HCT116 (cell line): ENCODE measurements around the gene FXYD2. TPM values are rescaled to one million over a fixed set of nuclear protein-coding genes. Genes with fewer than 3 reads are reported as not detected.

Experiments used
- ATAC-seq: fragments of 200-7000 bp; cut with Tn5 transposase; 2 replicates; pipeline ENCODE4 v1.9.1; 2020; ENCODE audit warnings: mild to moderate bottlenecking, moderate library complexity
- BruUV-seq: library from RNA; stranded (reverse); fragments of 400-500 nt; replicated peaks from 2 replicates; lab custom pipeline; 2021; lab: Mats Ljungman, UMichigan
- CTCF ChIA-PET: fragments of 300-600 bp; sonication (Branson Sonifier 250); formaldehyde crosslinking; loops from one replicate; lab custom pipeline; 2021; ENCODE audit warnings: antibody characterized with exemption; lab: Charles Lee
- POLR2A ChIA-PET: fragments of 300-600, 350-600 bp; sonication (Branson Sonifier 250); formaldehyde crosslinking; loops from one replicate; lab custom pipeline; 2021; ENCODE audit warnings: antibody characterized with exemption; lab: Charles Lee
- RAD21 ChIA-PET, 2 experiments: fragments of 300-600 bp; sonication (Branson Sonifier 250); formaldehyde crosslinking; loops; one replicate each; lab custom pipeline; 2023; ENCODE audit warnings: low total read pairs in 2 of 2; ENCODE audit not compliant: uncharacterized antibody in 2 of 2, unreplicated experiment in 2 of 2, low non-redundant PET in 1 of 2; lab: Charles Lee
- DNase-seq: peaks from one replicate; pipeline ENCODE4 v3.0.0-alpha.2; 2010; ENCODE audit warnings: low read depth, low spot score
- H2AFZ ChIP-seq: fragments of 200-600 bp; shearing (Covaris generic), sonication (generic); 2 replicates; pipeline ENCODE4 v1.6.1; 2017; ENCODE audit warnings: low read depth, mixed run types, mixed read lengths, antibody characterized with exemption, low read length; ENCODE audit not compliant: poor library complexity, severe bottlenecking
- H3K27ac ChIP-seq: 2 replicates; pipeline ENCODE4 v1.5.1; 2012; ENCODE audit warnings: low read depth, low read length
- H3K27me3 ChIP-seq: fragments of 200-600 bp; sonication (generic); 2 replicates; pipeline ENCODE4 v1.6.1; 2016; ENCODE audit warnings: mixed run types, low read length, mixed read lengths; ENCODE audit not compliant: insufficient read depth
- H3K36me3 ChIP-seq, 2 experiments: fragments of 200-500 bp in 1 of 2; fragments of 200-600 bp in 1 of 2; sonication (Bioruptor generic) in 1 of 2; sonication (generic) in 1 of 2; 2 replicates each; pipeline versions ENCODE4 v1.5.1 to v1.6.1; 2014 to 2016; ENCODE audit warnings: low read length in 2 of 2, inconsistent platforms in 1 of 2, mixed read lengths in 1 of 2, mixed run types in 1 of 2; ENCODE audit not compliant: insufficient read depth in 2 of 2, control insufficient read depth in 1 of 2
- H3K4me1 ChIP-seq, 2 experiments: fragments of 200-600 bp in 1 of 2; sonication (generic) in 1 of 2; 2 replicates each; pipeline versions ENCODE4 v1.5.1 to v1.6.1; 2012 to 2017; ENCODE audit warnings: low read length in 2 of 2, inconsistent platforms in 1 of 2, mild to moderate bottlenecking in 1 of 2, mixed read lengths in 1 of 2, mixed run types in 1 of 2, moderate library complexity in 1 of 2; ENCODE audit not compliant: insufficient read depth in 2 of 2, control insufficient read depth in 1 of 2
- H3K4me2 ChIP-seq: fragments of 200-600 bp; sonication (generic); 2 replicates; pipeline ENCODE4 v1.6.1; 2017; ENCODE audit warnings: mixed run types, low read length, mixed read lengths
- H3K4me3 ChIP-seq, 2 experiments: fragments of 200-600 bp in 1 of 2; sonication (generic) in 1 of 2; replicated peaks in 1 of 2; 2 replicates each; pipeline ENCODE4 v1.5.1; 2011 to 2016; ENCODE audit warnings: low read length in 2 of 2, control low read depth in 1 of 2, low read depth in 1 of 2, mild to moderate bottlenecking in 1 of 2, mixed read lengths in 1 of 2, mixed run types in 1 of 2
- H3K79me2 ChIP-seq: fragments of 200-600 bp; sonication (generic); 2 replicates; pipeline ENCODE4 v1.6.1; 2017; ENCODE audit warnings: mild to moderate bottlenecking, mixed run types, low read length, moderate library complexity, mixed read lengths; ENCODE audit not compliant: insufficient read depth
- H3K9ac ChIP-seq: fragments of 200-600 bp; sonication (generic); 2 replicates; pipeline ENCODE4 v1.6.1; 2016; ENCODE audit warnings: low read length, mixed read lengths
- H3K9me2 ChIP-seq: fragments of 200-600 bp; sonication (generic), shearing (Covaris generic); 2 replicates; pipeline ENCODE4 v1.6.1; 2017; ENCODE audit warnings: mixed run types, mild to moderate bottlenecking, moderate library complexity; ENCODE audit not compliant: insufficient read depth
- H3K9me3 ChIP-seq, 2 experiments: fragments of 200-500 bp in 1 of 2; fragments of 200-600 bp in 1 of 2; sonication (Bioruptor generic) in 1 of 2; sonication (generic) in 1 of 2; 2 replicates each; pipeline ENCODE4 v1.6.1; 2014 to 2017; ENCODE audit warnings: low read length in 2 of 2, mixed read lengths in 2 of 2, inconsistent platforms in 1 of 2, low read depth in 1 of 2, mild to moderate bottlenecking in 1 of 2, mixed run types in 1 of 2, moderate library complexity in 1 of 2; ENCODE audit not compliant: control insufficient read depth in 1 of 2, insufficient read depth in 1 of 2
- H4K20me1 ChIP-seq: fragments of 200-600 bp; sonication (generic), shearing (Covaris generic); 2 replicates; pipeline ENCODE4 v1.6.1; 2017; ENCODE audit warnings: mixed run types, mild to moderate bottlenecking, moderate library complexity; ENCODE audit not compliant: insufficient read depth
- CBX3 ChIP-seq: IDR thresholded peaks from 2 replicates; pipeline ENCODE4 v1.6.1; 2012; ENCODE audit warnings: low read depth
- CTCF ChIP-seq, 3 experiments: fragments of 200-600 bp in 1 of 3; sonication (generic) in 1 of 3; IDR thresholded peaks in 2 of 3; conservative IDR thresholded peaks in 1 of 3; 2 replicates each; pipeline ENCODE4 v1.5.1; 2012 to 2017; ENCODE audit warnings: low read depth in 2 of 3, low read length in 2 of 3, antibody characterized with exemption in 1 of 3, borderline replicate concordance in 1 of 3, control low read depth in 1 of 3, mild to moderate bottlenecking in 1 of 3, mixed read lengths in 1 of 3, mixed run types in 1 of 3, moderate library complexity in 1 of 3; ENCODE audit not compliant: insufficient read depth in 1 of 3
- EZH2 ChIP-seq: fragments of 200-600 bp; sonication (generic); IDR thresholded peaks from 2 replicates; pipeline ENCODE4 v1.6.1; 2017; ENCODE audit warnings: antibody characterized with exemption, mixed run types
- EZH2phosphoT487 ChIP-seq: fragments of 200-600 bp; IDR thresholded peaks from 2 replicates; pipeline ENCODE4 v1.6.1; 2018; ENCODE audit warnings: antibody characterized with exemption, borderline replicate concordance
- FOSL1 ChIP-seq: IDR thresholded peaks from 2 replicates; pipeline ENCODE4 v1.6.1; 2012; ENCODE audit warnings: low read depth
- MAX ChIP-seq: IDR thresholded peaks from 2 replicates; pipeline ENCODE4 v1.6.1; 2012
- POLR2A ChIP-seq: IDR thresholded peaks from 2 replicates; pipeline ENCODE4 v1.7.0; 2011; ENCODE audit warnings: borderline replicate concordance; ENCODE audit not compliant: insufficient read depth, insufficient read length; ENCODE audit errors: extremely low read depth
- POLR2AphosphoS5 ChIP-seq: IDR thresholded peaks from 2 replicates; pipeline ENCODE4 v1.6.1; 2011; ENCODE audit warnings: mild to moderate bottlenecking, low read depth, low read length, moderate library complexity
- RAD21 ChIP-seq: IDR thresholded peaks from 2 replicates; pipeline ENCODE4 v1.6.1; 2012; ENCODE audit warnings: low read depth, mild to moderate bottlenecking
- REST ChIP-seq: IDR thresholded peaks from 2 replicates; pipeline ENCODE4 v1.6.1; 2012; ENCODE audit warnings: low read depth
- SIN3A ChIP-seq: IDR thresholded peaks from 2 replicates; pipeline ENCODE4 v1.6.1; 2012; ENCODE audit warnings: low read depth
- YY1 ChIP-seq: IDR thresholded peaks from 2 replicates; pipeline ENCODE4 v1.6.1; 2011; ENCODE audit warnings: low read length, low read depth, moderate library complexity, mild to moderate bottlenecking; ENCODE audit not compliant: insufficient replicate concordance; ENCODE audit errors: extremely low read depth
- intact Hi-C: fragments of 100-400 bp; cut with micrococcal nuclease; formaldehyde crosslinking; loops from 2 replicates; pipeline ENCODE4 v1.10.0; 2022
- total RNA-seq: library from RNA; stranded (reverse); gene quantifications from one replicate; pipeline ENCODE4 v1.2.1, GENCODE V29; 2021; ENCODE audit not compliant: unreplicated experiment
- TF ChIP-seq, protein P1 (sequence below): IDR thresholded peaks from 2 replicates; pipeline ENCODE4 v1.6.1; 2012
- TF ChIP-seq, protein P2 (sequence below): IDR thresholded peaks from 2 replicates; pipeline ENCODE4 v1.6.1; 2011; ENCODE audit warnings: mild to moderate bottlenecking, low read length, moderate library complexity; ENCODE audit not compliant: insufficient replicate concordance; ENCODE audit errors: extremely low read depth

The FXYD2 gene
- total RNA-seq, 1 experiment from 2014 or later: 0.52 TPM

GRCh38 chr11:117871160-117871559, 46.6 kb upstream of the FXYD2 start:
- Histone ChIP-seq H3K9me3 (no peaks in the 10 kb centered on the region), H2AFZ (no peak overlapping the region), H4K20me1 (no peaks in the 10 kb centered on the region), H3K9ac (no peak overlapping the region), H3K4me1 (peaks cover 4 to 5% of the 10 kb centered on the region in 2 experiments; a peak in 2 of 4 replicates), H3K36me3 (no peaks in the 10 kb centered on the region), H3K27ac (no peak overlapping the region), H3K4me2 (no peak overlapping the region), H3K4me3 (no peak overlapping the region), H3K79me2 (no peaks in the 10 kb centered on the region), H3K9me2 (no peaks in the 10 kb centered on the region), H3K27me3 (peaks cover 37% of the 10 kb centered on the region; the same call in 1 of the 2 replicates)
- POLR2A ChIA-PET: no interaction called here
- intact Hi-C loops: no loop called here
- CTCF ChIA-PET: no interaction called here
- DNase-seq (no peak), ATAC-seq (no peak)
- RAD21 ChIA-PET: no interaction called here
- TF ChIP-seq YY1: no peak
- no peak for TF ChIP-seq CBX3
- TF ChIP-seq REST: no peak
- TF ChIP-seq MAX: no peak
- TF ChIP-seq FOSL1: no peak
- TF ChIP-seq, protein P1, sequence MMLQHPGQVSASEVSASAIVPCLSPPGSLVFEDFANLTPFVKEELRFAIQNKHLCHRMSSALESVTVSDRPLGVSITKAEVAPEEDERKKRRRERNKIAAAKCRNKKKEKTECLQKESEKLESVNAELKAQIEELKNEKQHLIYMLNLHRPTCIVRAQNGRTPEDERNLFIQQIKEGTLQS: no peak
- TF ChIP-seq, protein P2, sequence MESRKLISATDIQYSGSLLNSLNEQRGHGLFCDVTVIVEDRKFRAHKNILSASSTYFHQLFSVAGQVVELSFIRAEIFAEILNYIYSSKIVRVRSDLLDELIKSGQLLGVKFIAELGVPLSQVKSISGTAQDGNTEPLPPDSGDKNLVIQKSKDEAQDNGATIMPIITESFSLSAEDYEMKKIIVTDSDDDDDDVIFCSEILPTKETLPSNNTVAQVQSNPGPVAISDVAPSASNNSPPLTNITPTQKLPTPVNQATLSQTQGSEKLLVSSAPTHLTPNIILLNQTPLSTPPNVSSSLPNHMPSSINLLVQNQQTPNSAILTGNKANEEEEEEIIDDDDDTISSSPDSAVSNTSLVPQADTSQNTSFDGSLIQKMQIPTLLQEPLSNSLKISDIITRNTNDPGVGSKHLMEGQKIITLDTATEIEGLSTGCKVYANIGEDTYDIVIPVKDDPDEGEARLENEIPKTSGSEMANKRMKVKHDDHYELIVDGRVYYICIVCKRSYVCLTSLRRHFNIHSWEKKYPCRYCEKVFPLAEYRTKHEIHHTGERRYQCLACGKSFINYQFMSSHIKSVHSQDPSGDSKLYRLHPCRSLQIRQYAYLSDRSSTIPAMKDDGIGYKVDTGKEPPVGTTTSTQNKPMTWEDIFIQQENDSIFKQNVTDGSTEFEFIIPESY: no peak
- TF ChIP-seq POLR2AphosphoS5: no peak
- TF ChIP-seq CTCF (IDR thresholded peaks at IDR 0.05 in 2 of 3, conservative IDR thresholded peaks at IDR 0.05 in 1 of 3; ENCODE audit: borderline replicate concordance in 1 of 3, insufficient read depth in 1 of 3, low read depth in 2 of 3, low read length in 2 of 3): no peak
- no peak for TF ChIP-seq RAD21
- no peak for TF ChIP-seq POLR2A
- no peak for TF ChIP-seq EZH2
- TF ChIP-seq SIN3A: no peak
- TF ChIP-seq EZH2phosphoT487: no peak
- BruUV-seq: no TSS peak
